HCT116 (cell line): Measurements from ENCODE around the gene BLOC1S6. TPM values are rescaled to one million over a fixed set of nuclear protein-coding genes. Genes with fewer than 3 reads are reported as not detected.

Experiments
- ATAC-seq: fragments of 200-7000 bp; cut with Tn5 transposase; 2 replicates; pipeline ENCODE4 v1.9.1; 2020; ENCODE audit warnings: mild to moderate bottlenecking, moderate library complexity
- BruUV-seq: library from RNA; stranded (reverse); fragments of 400-500 nt; replicated peaks from 2 replicates; lab custom pipeline; 2021; lab: Mats Ljungman, UMichigan
- CTCF ChIA-PET: fragments of 300-600 bp; sonication (Branson Sonifier 250); formaldehyde crosslinking; loops from one replicate; lab custom pipeline; 2021; ENCODE audit warnings: antibody characterized with exemption; lab: Charles Lee
- POLR2A ChIA-PET: fragments of 300-600, 350-600 bp; sonication (Branson Sonifier 250); formaldehyde crosslinking; loops from one replicate; lab custom pipeline; 2021; ENCODE audit warnings: antibody characterized with exemption; lab: Charles Lee
- RAD21 ChIA-PET, 2 experiments: fragments of 300-600 bp; sonication (Branson Sonifier 250); formaldehyde crosslinking; loops; one replicate each; lab custom pipeline; 2023; ENCODE audit warnings: low total read pairs in 2 of 2; ENCODE audit not compliant: uncharacterized antibody in 2 of 2, unreplicated experiment in 2 of 2, low non-redundant PET in 1 of 2; lab: Charles Lee
- DNase-seq: peaks from one replicate; pipeline ENCODE4 v3.0.0-alpha.2; 2010; ENCODE audit warnings: low read depth, low spot score
- H2AFZ ChIP-seq: fragments of 200-600 bp; shearing (Covaris generic), sonication (generic); 2 replicates; pipeline ENCODE4 v1.6.1; 2017; ENCODE audit warnings: low read depth, mixed run types, mixed read lengths, antibody characterized with exemption, low read length; ENCODE audit not compliant: poor library complexity, severe bottlenecking
- H3K27ac ChIP-seq: 2 replicates; pipeline ENCODE4 v1.5.1; 2012; ENCODE audit warnings: low read depth, low read length
- H3K27me3 ChIP-seq: fragments of 200-600 bp; sonication (generic); 2 replicates; pipeline ENCODE4 v1.6.1; 2016; ENCODE audit warnings: mixed run types, low read length, mixed read lengths; ENCODE audit not compliant: insufficient read depth
- H3K36me3 ChIP-seq, 2 experiments: fragments of 200-500 bp in 1 of 2; fragments of 200-600 bp in 1 of 2; sonication (Bioruptor generic) in 1 of 2; sonication (generic) in 1 of 2; 2 replicates each; pipeline versions ENCODE4 v1.5.1 to v1.6.1; 2014 to 2016; ENCODE audit warnings: low read length in 2 of 2, inconsistent platforms in 1 of 2, mixed read lengths in 1 of 2, mixed run types in 1 of 2; ENCODE audit not compliant: insufficient read depth in 2 of 2, control insufficient read depth in 1 of 2
- H3K4me1 ChIP-seq, 2 experiments: fragments of 200-600 bp in 1 of 2; sonication (generic) in 1 of 2; 2 replicates each; pipeline versions ENCODE4 v1.5.1 to v1.6.1; 2012 to 2017; ENCODE audit warnings: low read length in 2 of 2, inconsistent platforms in 1 of 2, mild to moderate bottlenecking in 1 of 2, mixed read lengths in 1 of 2, mixed run types in 1 of 2, moderate library complexity in 1 of 2; ENCODE audit not compliant: insufficient read depth in 2 of 2, control insufficient read depth in 1 of 2
- H3K4me2 ChIP-seq: fragments of 200-600 bp; sonication (generic); 2 replicates; pipeline ENCODE4 v1.6.1; 2017; ENCODE audit warnings: mixed run types, low read length, mixed read lengths
- H3K4me3 ChIP-seq, 2 experiments: fragments of 200-600 bp in 1 of 2; sonication (generic) in 1 of 2; replicated peaks in 1 of 2; 2 replicates each; pipeline ENCODE4 v1.5.1; 2011 to 2016; ENCODE audit warnings: low read length in 2 of 2, control low read depth in 1 of 2, low read depth in 1 of 2, mild to moderate bottlenecking in 1 of 2, mixed read lengths in 1 of 2, mixed run types in 1 of 2
- H3K79me2 ChIP-seq: fragments of 200-600 bp; sonication (generic); 2 replicates; pipeline ENCODE4 v1.6.1; 2017; ENCODE audit warnings: mild to moderate bottlenecking, mixed run types, low read length, moderate library complexity, mixed read lengths; ENCODE audit not compliant: insufficient read depth
- H3K9ac ChIP-seq: fragments of 200-600 bp; sonication (generic); 2 replicates; pipeline ENCODE4 v1.6.1; 2016; ENCODE audit warnings: low read length, mixed read lengths
- H3K9me2 ChIP-seq: fragments of 200-600 bp; sonication (generic), shearing (Covaris generic); 2 replicates; pipeline ENCODE4 v1.6.1; 2017; ENCODE audit warnings: mixed run types, mild to moderate bottlenecking, moderate library complexity; ENCODE audit not compliant: insufficient read depth
- H3K9me3 ChIP-seq, 2 experiments: fragments of 200-500 bp in 1 of 2; fragments of 200-600 bp in 1 of 2; sonication (Bioruptor generic) in 1 of 2; sonication (generic) in 1 of 2; 2 replicates each; pipeline ENCODE4 v1.6.1; 2014 to 2017; ENCODE audit warnings: low read length in 2 of 2, mixed read lengths in 2 of 2, inconsistent platforms in 1 of 2, low read depth in 1 of 2, mild to moderate bottlenecking in 1 of 2, mixed run types in 1 of 2, moderate library complexity in 1 of 2; ENCODE audit not compliant: control insufficient read depth in 1 of 2, insufficient read depth in 1 of 2
- H4K20me1 ChIP-seq: fragments of 200-600 bp; sonication (generic), shearing (Covaris generic); 2 replicates; pipeline ENCODE4 v1.6.1; 2017; ENCODE audit warnings: mixed run types, mild to moderate bottlenecking, moderate library complexity; ENCODE audit not compliant: insufficient read depth
- ATF3 ChIP-seq: IDR thresholded peaks from 2 replicates; pipeline ENCODE4 v1.6.1; 2012
- CEBPB ChIP-seq: IDR thresholded peaks from 2 replicates; pipeline ENCODE4 v1.6.1; 2012; ENCODE audit warnings: low read depth
- CTCF ChIP-seq, 3 experiments: fragments of 200-600 bp in 1 of 3; sonication (generic) in 1 of 3; IDR thresholded peaks in 2 of 3; conservative IDR thresholded peaks in 1 of 3; 2 replicates each; pipeline ENCODE4 v1.5.1; 2012 to 2017; ENCODE audit warnings: low read depth in 2 of 3, low read length in 2 of 3, antibody characterized with exemption in 1 of 3, borderline replicate concordance in 1 of 3, control low read depth in 1 of 3, mild to moderate bottlenecking in 1 of 3, mixed read lengths in 1 of 3, mixed run types in 1 of 3, moderate library complexity in 1 of 3; ENCODE audit not compliant: insufficient read depth in 1 of 3
- EZH2 ChIP-seq: fragments of 200-600 bp; sonication (generic); IDR thresholded peaks from 2 replicates; pipeline ENCODE4 v1.6.1; 2017; ENCODE audit warnings: antibody characterized with exemption, mixed run types
- EZH2phosphoT487 ChIP-seq: fragments of 200-600 bp; IDR thresholded peaks from 2 replicates; pipeline ENCODE4 v1.6.1; 2018; ENCODE audit warnings: antibody characterized with exemption, borderline replicate concordance
- FOSL1 ChIP-seq: IDR thresholded peaks from 2 replicates; pipeline ENCODE4 v1.6.1; 2012; ENCODE audit warnings: low read depth
- POLR2A ChIP-seq: IDR thresholded peaks from 2 replicates; pipeline ENCODE4 v1.7.0; 2011; ENCODE audit warnings: borderline replicate concordance; ENCODE audit not compliant: insufficient read depth, insufficient read length; ENCODE audit errors: extremely low read depth
- POLR2AphosphoS5 ChIP-seq: IDR thresholded peaks from 2 replicates; pipeline ENCODE4 v1.6.1; 2011; ENCODE audit warnings: mild to moderate bottlenecking, low read depth, low read length, moderate library complexity
- RAD21 ChIP-seq: IDR thresholded peaks from 2 replicates; pipeline ENCODE4 v1.6.1; 2012; ENCODE audit warnings: low read depth, mild to moderate bottlenecking
- REST ChIP-seq: IDR thresholded peaks from 2 replicates; pipeline ENCODE4 v1.6.1; 2012; ENCODE audit warnings: low read depth
- SIN3A ChIP-seq: IDR thresholded peaks from 2 replicates; pipeline ENCODE4 v1.6.1; 2012; ENCODE audit warnings: low read depth
- SP1 ChIP-seq: IDR thresholded peaks from 2 replicates; pipeline ENCODE4 v1.6.1; 2012; ENCODE audit warnings: low read depth
- SRF ChIP-seq: IDR thresholded peaks from 2 replicates; pipeline ENCODE4 v1.6.1; 2012; ENCODE audit warnings: low read depth
- YY1 ChIP-seq: IDR thresholded peaks from 2 replicates; pipeline ENCODE4 v1.6.1; 2011; ENCODE audit warnings: low read length, low read depth, moderate library complexity, mild to moderate bottlenecking; ENCODE audit not compliant: insufficient replicate concordance; ENCODE audit errors: extremely low read depth
- ZFX ChIP-seq: fragments of 450-650 bp; IDR thresholded peaks from 2 replicates; pipeline ENCODE4 v1.6.1; 2017
- ZNF274 ChIP-seq: fragments of 200-500 bp; sonication (Bioruptor generic); IDR thresholded peaks from 2 replicates; pipeline ENCODE4 v1.6.1; 2014; ENCODE audit warnings: mild to moderate bottlenecking, low read depth, low read length, inconsistent platforms
- intact Hi-C: fragments of 100-400 bp; cut with micrococcal nuclease; formaldehyde crosslinking; loops from 2 replicates; pipeline ENCODE4 v1.10.0; 2022
- total RNA-seq: library from RNA; stranded (reverse); gene quantifications from one replicate; pipeline ENCODE4 v1.2.1, GENCODE V29; 2021; ENCODE audit not compliant: unreplicated experiment
- TF ChIP-seq, protein P1 (sequence below): IDR thresholded peaks from 2 replicates; pipeline ENCODE4 v1.6.1; 2012

The BLOC1S6 gene
- total RNA-seq, 1 experiment from 2014 or later: 40.7 TPM

DNA sequence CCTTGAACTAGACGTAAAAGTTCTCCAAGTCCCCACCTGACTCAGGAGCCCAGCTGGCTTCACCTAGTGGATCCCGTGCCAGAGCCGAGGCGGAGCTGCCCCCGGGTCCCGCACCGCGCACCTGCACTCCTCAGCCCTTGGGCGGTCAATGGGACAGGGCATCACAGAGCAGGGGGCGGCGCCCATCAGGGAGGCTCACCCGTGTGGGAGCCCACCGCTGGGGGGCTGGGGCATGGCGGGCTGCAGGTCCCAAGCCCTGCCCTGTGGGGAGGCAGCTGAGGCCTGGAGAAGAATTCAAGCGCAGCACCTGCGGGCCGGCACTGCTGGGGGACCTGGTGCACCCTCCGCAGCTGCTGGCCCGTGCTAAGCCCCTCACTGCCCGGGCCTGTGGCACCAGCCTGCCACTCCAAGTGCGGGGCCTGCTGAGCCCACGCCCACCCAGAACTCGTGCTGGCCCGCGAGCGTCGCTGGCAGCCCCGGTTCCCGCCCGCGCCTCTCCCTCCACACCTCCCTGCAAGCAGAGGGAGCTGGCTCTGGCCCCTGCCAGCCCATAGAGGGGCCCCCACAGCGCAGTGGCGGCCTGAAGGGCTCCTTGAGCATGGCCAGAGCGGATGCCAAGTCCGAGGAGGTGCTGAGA, 63.8 kb downstream of the BLOC1S6 start:
- peaks cover 9 to 11% of the 10 kb centered on the region in 2 experiments for H3K4me1 ChIP-seq
- H3K9me3 ChIP-seq: no peaks in the 10 kb centered on the region
- no peak for ATAC-seq
- no peak for TF ChIP-seq SP1
- TF ChIP-seq YY1: no peak
- no peak for TF ChIP-seq EZH2phosphoT487
- TF ChIP-seq POLR2A: no peak
- TF ChIP-seq EZH2: no peak
- TF ChIP-seq ZNF274: no peak
- no peak for TF ChIP-seq SRF
- no peak for TF ChIP-seq ZFX
- TF ChIP-seq REST: no peak
- no peak for TF ChIP-seq SIN3A
- no peak for TF ChIP-seq RAD21
- TF ChIP-seq CEBPB: no peak
- no peak for TF ChIP-seq CTCF (IDR thresholded peaks at IDR 0.05 in 2 of 3, conservative IDR thresholded peaks at IDR 0.05 in 1 of 3; ENCODE audit: borderline replicate concordance in 1 of 3, insufficient read depth in 1 of 3, low read depth in 2 of 3, low read length in 2 of 3)
- no peak for TF ChIP-seq ATF3
- no peak for TF ChIP-seq POLR2AphosphoS5
- TF ChIP-seq, protein P1, sequence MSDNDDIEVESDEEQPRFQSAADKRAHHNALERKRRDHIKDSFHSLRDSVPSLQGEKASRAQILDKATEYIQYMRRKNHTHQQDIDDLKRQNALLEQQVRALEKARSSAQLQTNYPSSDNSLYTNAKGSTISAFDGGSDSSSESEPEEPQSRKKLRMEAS: no peak
- TF ChIP-seq FOSL1: no peak
- TF ChIP-seq, all 23 proteins: peak for 0
- Histone ChIP-seq H3K36me3 (no peaks in the 10 kb centered on the region), H3K9me2 (no peaks in the 10 kb centered on the region), H2AFZ (no peak overlapping the region), H4K20me1 (no peaks in the 10 kb centered on the region), H3K27ac (no peak overlapping the region), H3K27me3 (no peaks in the 10 kb centered on the region), H3K4me2 (no peak overlapping the region), H3K79me2 (no peaks in the 10 kb centered on the region), H3K4me3 (no peak overlapping the region), H3K9ac (no peak overlapping the region)
- BruUV-seq: no TSS peak
- ChIA-PET POLR2A (no interaction called here), RAD21 (interaction anchor here in 1 of 2 experiments (0.6 kb wide), 1 partner anchor 43 kb away, joined by 3 read pairs; no protein-coding TSS in a partner anchor), CTCF (no interaction called here)
- intact Hi-C loops: no loop called here
- no peak for DNase-seq
